ENCODE data around the gene TAOK3. TPM values are rescaled to one million over a fixed set of nuclear protein-coding genes. Genes with fewer than 3 reads are reported as not detected.

Gene TAOK3
- total RNA-seq, 1 experiment from 2014 or later = 5.5 TPM

Other genes starting within 250 kb of the TAOK3 start
- 256 and 291 TPM in 2 replicates for gene PEBP1, start 236.8 kb downstream of the TAOK3 start, total RNA-seq (2014; rRNA removed; shearing (Covaris generic))
- gene SUDS3, start 3.6 kb upstream of the TAOK3 start, total RNA-seq (2014; rRNA removed; shearing (Covaris generic)) = 32.2 and 33.6 TPM in 2 replicates

Measured in HT-29 (cell line).